ENCODE measurements around the gene HAGH.

The HAGH gene

GRCh38 chr16:1773703-1774447 is 52.8 kb downstream of the HAGH start:
- no peak for DNase-seq

- DNase-seq = peak; percentile 80
Observed at GRCh38 chr16:1772908-1773702, 53.5 kb downstream of the HAGH start, which contains the start of gene MRPS34. TSS of gene MRPS34 (minus strand) at chr16:1773134. CDS start at chr16:1773119, 15 bp downstream.

- no peak for DNase-seq
Observed at GRCh38 chr16:1772362-1772907, 54.2 kb downstream of the HAGH start, which contains the start of gene EME2. TSS of gene EME2 (plus strand) at chr16:1772810. CDS start at chr16:1773228, 418 bp downstream.

- DNase-seq = peak; percentile 23
Observed at GRCh38 chr16:1771864-1772361, 54.7 kb downstream of the HAGH start.

- peak; percentile 59 for DNase-seq
Observed at GRCh38 chr16:1771188-1771863, 55.3 kb downstream of the HAGH start, which contains the start of gene NME3. TSS of gene NME3 (minus strand) at chr16:1771543. CDS start at chr16:1771534, 9 bp downstream.

GRCh38 chr16:1770328-1771187 is 56.1 kb downstream of the HAGH start:
- peak; percentile 41 for DNase-seq

GRCh38 chr16:1769402-1770300 is 57.0 kb downstream of the HAGH start:
- DNase-seq = no peak

- DNase-seq = no peak
Observed at GRCh38 chr16:1768767-1769401, 57.7 kb downstream of the HAGH start.

- no peak for DNase-seq
Observed at GRCh38 chr16:1768061-1768766, 58.4 kb downstream of the HAGH start.

GRCh38 chr16:1767116-1767994 is 59.3 kb downstream of the HAGH start:
- DNase-seq = no peak

- no peak for DNase-seq
Observed at GRCh38 chr16:1766701-1767100, 59.9 kb downstream of the HAGH start.

- no peak for DNase-seq
Observed at GRCh38 chr16:1766231-1766630, 60.4 kb downstream of the HAGH start.

- DNase-seq = no peak
Observed at GRCh38 chr16:1765826-1766225, 60.8 kb downstream of the HAGH start.

- DNase-seq = no peak
Observed at GRCh38 chr16:1764971-1765370, 61.7 kb downstream of the HAGH start.

GRCh38 chr16:1763521-1764511 is 62.8 kb downstream of the HAGH start:
- peak; percentile 29 for DNase-seq

GRCh38 chr16:1762879-1763520 is 63.6 kb downstream of the HAGH start:
- DNase-seq = no peak
